ENCODE measurements around the gene TOLLIP.

The TOLLIP gene

DNA sequence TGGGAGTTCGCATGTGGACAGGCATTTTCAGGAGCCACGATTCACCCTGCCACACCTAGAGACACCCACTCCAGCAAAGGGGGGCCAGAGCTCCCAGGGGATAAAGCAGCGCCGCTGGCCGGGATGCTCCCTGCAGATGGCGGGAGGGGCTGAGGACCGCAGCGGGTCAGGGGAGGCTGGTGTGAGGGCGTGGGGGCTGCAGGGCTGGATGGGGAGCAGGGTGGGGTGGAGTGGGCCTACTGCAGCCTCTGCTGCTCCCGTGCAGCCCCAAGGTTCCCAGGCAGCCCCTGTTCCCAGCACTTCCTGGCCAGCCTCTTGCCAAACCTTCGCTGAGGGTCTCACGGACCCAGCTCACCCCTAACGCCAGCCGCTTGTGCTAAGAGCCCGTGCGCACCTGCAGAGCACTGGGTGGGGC is 73.5 kb downstream of the TOLLIP start:
- TF ChIP-seq HOXC10 (CRISPR knock-in tag; IDR thresholded peaks at IDR 0.05) (no peak), ZNF184 (tag by site-specific recombination; IDR thresholded peaks at IDR 0.05) (no peak), ZNF146 (tag by site-specific recombination; IDR thresholded peaks at IDR 0.05) (no peak)
- ChIA-PET CTCF (interaction anchor here (0.7 kb wide), 1 partner anchor 31 kb away, joined by 7 read pairs; no protein-coding TSS in a partner anchor), POLR2A (no interaction called here)
- Histone ChIP-seq H3K27ac (ENCODE audit: extremely low read depth, low read depth, low read length) (no peak overlapping the region), H3K36me3 (ENCODE audit: control insufficient read depth in 2 of 2, insufficient read depth in 1 of 2, low read length in 2 of 2) (no peaks in the 10 kb centered on the region), H3K9me3 (ENCODE audit: control insufficient read depth, insufficient read depth, low read depth, low read length) (no peaks in the 10 kb centered on the region), H3K4me3 (ENCODE audit: low read depth, low read length) (no peak overlapping the region), H3K4me1 (ENCODE audit: control insufficient read depth, insufficient read depth, low read length) (no peaks in the 10 kb centered on the region)

DNA sequence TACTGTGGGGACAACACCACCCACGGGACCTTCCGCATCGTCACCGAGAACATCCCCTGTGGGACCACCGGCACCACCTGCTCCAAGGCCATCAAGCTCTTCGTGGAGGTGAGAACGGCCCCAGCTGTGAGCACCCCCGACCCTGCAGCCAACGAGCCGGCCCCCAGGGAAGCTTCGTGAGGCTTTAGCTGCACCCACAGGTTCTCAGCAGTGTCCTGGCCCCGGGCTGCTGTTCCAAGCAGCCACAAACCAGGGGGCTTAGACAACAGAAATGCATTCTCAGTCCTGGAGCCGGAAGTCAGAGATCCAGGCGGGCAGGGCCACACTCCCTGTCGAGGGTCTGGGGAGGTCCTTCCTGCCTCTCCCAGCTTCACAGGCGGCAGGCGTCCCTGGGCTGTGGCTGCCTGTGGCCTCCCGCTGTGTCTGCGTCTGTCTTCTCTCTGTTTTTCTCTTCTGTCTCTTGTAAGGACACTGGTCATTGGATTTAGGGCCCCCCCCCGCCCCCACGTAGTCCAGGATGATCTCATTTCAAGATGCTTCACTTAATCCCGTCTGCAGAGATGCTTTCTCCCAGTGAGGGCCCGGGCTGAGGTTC is 74.0 kb downstream of the TOLLIP start:
- Histone ChIP-seq H3K9me3 (ENCODE audit: control insufficient read depth, insufficient read depth, low read depth, low read length) (no peaks in the 10 kb centered on the region), H3K4me1 (ENCODE audit: control insufficient read depth, insufficient read depth, low read length) (no peaks in the 10 kb centered on the region), H3K36me3 (ENCODE audit: control insufficient read depth in 2 of 2, insufficient read depth in 1 of 2, low read length in 2 of 2) (no peaks in the 10 kb centered on the region), H3K4me3 (ENCODE audit: low read depth, low read length) (no peak overlapping the region), H3K27ac (ENCODE audit: extremely low read depth, low read depth, low read length) (no peak overlapping the region)
- CTCF ChIA-PET = interaction anchor here (0.7 kb wide), 1 partner anchor 32 kb away, joined by 7 read pairs; no protein-coding TSS in a partner anchor
- no peak for TF ChIP-seq ZBTB10 (tag by site-specific recombination; IDR thresholded peaks at IDR 0.05)
- TF ChIP-seq CTCF (tag by site-specific recombination; IDR thresholded peaks at IDR 0.05) = no peak
- no peak for TF ChIP-seq ZNF248 (tag by site-specific recombination; IDR thresholded peaks at IDR 0.05)
- peak; percentile 68 for TF ChIP-seq GLIS1 (tag by site-specific recombination; IDR thresholded peaks at IDR 0.05)
- no peak for TF ChIP-seq YY2 (tag by site-specific recombination; IDR thresholded peaks at IDR 0.05)
- TF ChIP-seq ZNF391 (tag by site-specific recombination; IDR thresholded peaks at IDR 0.05; ENCODE audit: borderline replicate concordance, low read depth) = no peak
- POLR2A ChIA-PET = no interaction called here

GRCh38 chr11:1234771-1235305 is 74.6 kb downstream of the TOLLIP start:
- ChIA-PET POLR2A (no interaction called here), CTCF (interaction anchor here (0.5 kb wide), 1 partner anchor 13 kb away, joined by 3 read pairs; no protein-coding TSS in a partner anchor)
- no peaks in the 10 kb centered on the region for H3K4me1 ChIP-seq (ENCODE audit: control insufficient read depth, insufficient read depth, low read length)
- no peaks in the 10 kb centered on the region for H3K9me3 ChIP-seq (ENCODE audit: control insufficient read depth, insufficient read depth, low read depth, low read length)
- H3K4me3 ChIP-seq (ENCODE audit: low read depth, low read length) = no peak overlapping the region
- H3K27ac ChIP-seq (ENCODE audit: extremely low read depth, low read depth, low read length) = no peak overlapping the region
- no peak for TF ChIP-seq ZNF837 (tag by site-specific recombination; IDR thresholded peaks at IDR 0.05)
- H3K36me3 ChIP-seq (ENCODE audit: control insufficient read depth in 2 of 2, insufficient read depth in 1 of 2, low read length in 2 of 2) = no peaks in the 10 kb centered on the region

- H3K27ac ChIP-seq (ENCODE audit: extremely low read depth, low read depth, low read length) = no peak overlapping the region
- POLR2A ChIA-PET = no interaction called here
- CTCF ChIA-PET = interaction anchor here (0.5 kb wide), 1 partner anchor 13 kb away, joined by 3 read pairs; no protein-coding TSS in a partner anchor
- H3K36me3 ChIP-seq (ENCODE audit: control insufficient read depth in 2 of 2, insufficient read depth in 1 of 2, low read length in 2 of 2) = no peaks in the 10 kb centered on the region
- TF ChIP-seq KLF1 (tag by site-specific recombination; IDR thresholded peaks at IDR 0.05) (0 out of 2 replicates have a peak, but pooled peaks have one; percentile 2), SP7 (tag by site-specific recombination; IDR thresholded peaks at IDR 0.05) (no peak)
- no peaks in the 10 kb centered on the region for H3K4me1 ChIP-seq (ENCODE audit: control insufficient read depth, insufficient read depth, low read length)
- no peak overlapping the region for H3K4me3 ChIP-seq (ENCODE audit: low read depth, low read length)
- H3K9me3 ChIP-seq (ENCODE audit: control insufficient read depth, insufficient read depth, low read depth, low read length) = no peaks in the 10 kb centered on the region
These were observed 75.2 kb downstream of the TOLLIP start for GRCh38 chr11:1234054-1234720.

Data from HEK293 (cell line).